Measurements from ENCODE around the gene SOBP. TPM values are rescaled to one million over a fixed set of nuclear protein-coding genes. Genes with fewer than 3 reads are reported as not detected.
A peak's percentile ranks its signal among the peaks of the same experiment; 100 is the strongest.

The SOBP gene
- total and polyA plus RNA-seq, 2 donors (not counting 1 experiment from before 2014, with no cell fraction given) = 2.7 to 6.3 TPM

- DNase-seq (ENCODE audit: low read depth in 2 of 2) = no peak
- TF ChIP-seq, protein P1, sequence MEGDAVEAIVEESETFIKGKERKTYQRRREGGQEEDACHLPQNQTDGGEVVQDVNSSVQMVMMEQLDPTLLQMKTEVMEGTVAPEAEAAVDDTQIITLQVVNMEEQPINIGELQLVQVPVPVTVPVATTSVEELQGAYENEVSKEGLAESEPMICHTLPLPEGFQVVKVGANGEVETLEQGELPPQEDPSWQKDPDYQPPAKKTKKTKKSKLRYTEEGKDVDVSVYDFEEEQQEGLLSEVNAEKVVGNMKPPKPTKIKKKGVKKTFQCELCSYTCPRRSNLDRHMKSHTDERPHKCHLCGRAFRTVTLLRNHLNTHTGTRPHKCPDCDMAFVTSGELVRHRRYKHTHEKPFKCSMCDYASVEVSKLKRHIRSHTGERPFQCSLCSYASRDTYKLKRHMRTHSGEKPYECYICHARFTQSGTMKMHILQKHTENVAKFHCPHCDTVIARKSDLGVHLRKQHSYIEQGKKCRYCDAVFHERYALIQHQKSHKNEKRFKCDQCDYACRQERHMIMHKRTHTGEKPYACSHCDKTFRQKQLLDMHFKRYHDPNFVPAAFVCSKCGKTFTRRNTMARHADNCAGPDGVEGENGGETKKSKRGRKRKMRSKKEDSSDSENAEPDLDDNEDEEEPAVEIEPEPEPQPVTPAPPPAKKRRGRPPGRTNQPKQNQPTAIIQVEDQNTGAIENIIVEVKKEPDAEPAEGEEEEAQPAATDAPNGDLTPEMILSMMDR (conservative IDR thresholded peaks at IDR 0.05 in 1 of 2, IDR thresholded peaks at IDR 0.05 in 1 of 2; ENCODE audit: low read depth in 1 of 2, low read length in 2 of 2) = no peak
- no peak for TF ChIP-seq EZH2 (IDR thresholded peaks at IDR 0.05; ENCODE audit: low read length, missing control alignments)
Measured at GRCh38 chr6:107647439-107647948, 157.6 kb downstream of the SOBP start.

DNA sequence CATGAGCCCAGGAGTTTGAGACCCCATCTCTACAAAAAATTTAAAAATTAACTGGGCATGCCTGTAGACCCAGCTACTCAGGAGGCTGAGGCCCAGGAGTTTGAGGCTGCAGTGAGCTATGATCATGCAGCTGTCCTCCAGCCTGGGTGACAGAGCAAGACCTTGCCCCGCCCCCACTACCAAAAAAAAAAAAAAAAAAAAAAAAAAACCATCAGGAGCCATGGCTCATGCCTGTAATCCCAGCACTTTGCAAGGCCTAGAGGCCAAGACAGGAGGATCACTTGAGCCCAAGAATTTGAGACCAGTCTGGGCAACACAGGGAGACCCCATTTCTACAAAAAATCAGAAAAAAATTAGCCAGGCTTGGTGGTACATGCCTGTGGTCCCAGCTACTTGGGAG, 159.1 kb downstream of the SOBP start:
- Histone ChIP-seq H3K9me3 (ENCODE audit: control insufficient read depth, insufficient read depth, low read depth, low read length) (no peaks in the 10 kb centered on the region), H4K20me1 (ENCODE audit: control insufficient read depth, extremely low read depth, insufficient read depth, low read length) (no peaks in the 10 kb centered on the region), H3K79me2 (ENCODE audit: control insufficient read depth, insufficient read depth, low read length) (no peaks in the 10 kb centered on the region), H3K4me1 (ENCODE audit: control insufficient read depth, extremely low read depth, insufficient read depth, low read length) (peaks cover 2% of the 10 kb centered on the region), H3K4me3 (replicated peaks in 1 of 4; ENCODE audit: control extremely low read depth in 1 of 4, insufficient read depth in 1 of 4, low read depth in 3 of 4, low read length in 4 of 4) (no peak overlapping the region), H2AFZ (ENCODE audit: low read length) (no peak overlapping the region), H3K27ac (ENCODE audit: insufficient read depth, low read length) (no peak overlapping the region), H3K4me2 (ENCODE audit: extremely low read depth, insufficient read depth, low read length) (no peak overlapping the region), H3K36me3 (ENCODE audit: control insufficient read depth, insufficient read depth, low read length) (no peaks in the 10 kb centered on the region), H3K27me3 (ENCODE audit: control insufficient read depth, insufficient read depth, low read length) (no peaks in the 10 kb centered on the region), H3K9ac (ENCODE audit: insufficient read depth, low read length) (no peak overlapping the region)
- TF ChIP-seq, protein P1 (conservative IDR thresholded peaks at IDR 0.05 in 1 of 2, IDR thresholded peaks at IDR 0.05 in 1 of 2; ENCODE audit: low read depth in 1 of 2, low read length in 2 of 2) = no peak
- no peak for TF ChIP-seq EZH2 (IDR thresholded peaks at IDR 0.05; ENCODE audit: low read length, missing control alignments)
- no peak for DNase-seq (ENCODE audit: low read depth in 2 of 2)

More at GRCh38 chr6:107647439-107647948, 157.6 kb downstream of the SOBP start:
- Histone ChIP-seq H3K79me2 (ENCODE audit: control insufficient read depth, insufficient read depth, low read length) (no peaks in the 10 kb centered on the region), H3K36me3 (ENCODE audit: control insufficient read depth, insufficient read depth, low read length) (no peaks in the 10 kb centered on the region), H2AFZ (ENCODE audit: low read length) (no peak overlapping the region), H3K4me1 (ENCODE audit: control insufficient read depth, extremely low read depth, insufficient read depth, low read length) (peaks cover 2% of the 10 kb centered on the region), H3K4me3 (replicated peaks in 1 of 4; ENCODE audit: control extremely low read depth in 1 of 4, insufficient read depth in 1 of 4, low read depth in 3 of 4, low read length in 4 of 4) (no peak overlapping the region), H3K27me3 (ENCODE audit: control insufficient read depth, insufficient read depth, low read length) (no peaks in the 10 kb centered on the region), H3K27ac (ENCODE audit: insufficient read depth, low read length) (no peak overlapping the region), H3K9me3 (ENCODE audit: control insufficient read depth, insufficient read depth, low read depth, low read length) (no peaks in the 10 kb centered on the region), H4K20me1 (ENCODE audit: control insufficient read depth, extremely low read depth, insufficient read depth, low read length) (no peaks in the 10 kb centered on the region), H3K4me2 (ENCODE audit: extremely low read depth, insufficient read depth, low read length) (no peak overlapping the region), H3K9ac (ENCODE audit: insufficient read depth, low read length) (no peak overlapping the region)

DNA sequence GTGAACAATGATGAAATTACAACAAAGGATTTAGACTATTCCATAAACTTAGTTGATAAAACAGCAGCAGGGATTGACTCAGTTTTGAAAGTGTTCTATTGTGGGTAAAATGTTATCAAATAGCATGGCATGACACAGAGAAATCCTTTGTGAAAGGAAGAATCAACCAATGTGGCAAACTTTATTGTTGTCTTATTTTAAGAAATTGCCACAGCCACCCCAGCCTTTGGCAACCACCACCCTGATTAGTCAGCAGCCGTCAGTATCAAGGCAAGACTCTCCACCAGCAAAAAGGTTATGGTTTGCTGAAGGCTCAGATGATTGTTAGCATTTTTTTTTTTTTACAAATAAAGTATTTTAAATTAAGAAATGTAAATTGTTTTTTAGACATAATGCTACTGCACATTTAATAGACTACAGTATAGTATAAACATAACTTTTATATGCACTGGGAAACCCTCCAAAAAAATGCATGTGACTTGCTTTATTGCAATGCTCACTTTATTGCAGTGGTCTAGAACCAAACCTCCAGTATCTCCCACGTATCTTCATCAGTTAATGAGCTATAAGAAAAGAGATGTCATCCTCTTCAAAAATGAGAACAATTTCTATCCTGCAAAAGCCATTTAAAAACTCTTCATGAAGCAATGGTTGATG, 162.7 kb downstream of the SOBP start:
- Histone ChIP-seq H3K27ac (ENCODE audit: insufficient read depth, low read length) (no peak overlapping the region), H3K4me1 (ENCODE audit: control insufficient read depth, extremely low read depth, insufficient read depth, low read length) (peaks cover 14% of the 10 kb centered on the region), H3K79me2 (ENCODE audit: control insufficient read depth, insufficient read depth, low read length) (no peaks in the 10 kb centered on the region), H3K36me3 (ENCODE audit: control insufficient read depth, insufficient read depth, low read length) (no peaks in the 10 kb centered on the region), H3K27me3 (ENCODE audit: control insufficient read depth, insufficient read depth, low read length) (no peaks in the 10 kb centered on the region), H4K20me1 (ENCODE audit: control insufficient read depth, extremely low read depth, insufficient read depth, low read length) (no peaks in the 10 kb centered on the region), H2AFZ (ENCODE audit: low read length) (no peak overlapping the region), H3K4me2 (ENCODE audit: extremely low read depth, insufficient read depth, low read length) (no peak overlapping the region), H3K4me3 (replicated peaks in 1 of 4; ENCODE audit: control extremely low read depth in 1 of 4, insufficient read depth in 1 of 4, low read depth in 3 of 4, low read length in 4 of 4) (no peak overlapping the region), H3K9me3 (ENCODE audit: control insufficient read depth, insufficient read depth, low read depth, low read length) (no peaks in the 10 kb centered on the region), H3K9ac (ENCODE audit: insufficient read depth, low read length) (no peak overlapping the region)
- DNase-seq (ENCODE audit: low read depth in 2 of 2) = peak; percentile 22 to 25
- TF ChIP-seq EZH2 (IDR thresholded peaks at IDR 0.05; ENCODE audit: low read length, missing control alignments) = no peak
- TF ChIP-seq, protein P1 (conservative IDR thresholded peaks at IDR 0.05 in 1 of 2, IDR thresholded peaks at IDR 0.05 in 1 of 2; ENCODE audit: low read depth in 1 of 2, low read length in 2 of 2) = no peak
